ENCODE results near the gene SPSB1. TPM values are rescaled to one million over a fixed set of nuclear protein-coding genes. Genes with fewer than 3 reads are reported as not detected.

The SPSB1 gene
- polyA plus RNA-seq, 1 donor (not counting 4 experiments of a cell fraction or from before 2014, with no cell fraction given), result 19.8 TPM

- Histone ChIP-seq H3K27ac (ENCODE audit: control insufficient read depth, insufficient read depth, low read length) (no peak overlapping the region), H3K4me1 (ENCODE audit: control insufficient read depth, extremely low read depth, insufficient read depth, low read length) (peaks cover 15% of the 10 kb centered on the region), H3K9me1 (ENCODE audit: control insufficient read depth, extremely low read depth, insufficient read depth, low read length) (no peaks in the 10 kb centered on the region), H3K4me3 (ENCODE audit: control insufficient read depth in 2 of 3, extremely low read depth in 1 of 3, insufficient read depth in 2 of 3, low read depth in 1 of 3, low read length in 3 of 3) (no peak overlapping the region), H3K27me3 (ENCODE audit: control insufficient read depth, extremely low read depth, insufficient read depth, low read length) (peaks cover 19% of the 10 kb centered on the region), H2AFZ (ENCODE audit: control insufficient read depth, low read length) (no peak overlapping the region), H3K36me3 (ENCODE audit: control insufficient read depth in 2 of 2, extremely low read depth in 1 of 2, insufficient read depth in 2 of 2, low read length in 2 of 2) (no peaks in the 10 kb centered on the region), H4K20me1 (ENCODE audit: control insufficient read depth, extremely low read depth, insufficient read depth, low read length) (no peaks in the 10 kb centered on the region), H3K79me2 (ENCODE audit: control insufficient read depth, insufficient read depth, low read length) (no peaks in the 10 kb centered on the region), H3K4me2 (ENCODE audit: control insufficient read depth, extremely low read depth, insufficient read depth, low read depth, low read length) (no peak overlapping the region), H3K9me3 (ENCODE audit: control insufficient read depth, low read depth, low read length) (no peaks in the 10 kb centered on the region), H3K9ac (ENCODE audit: control insufficient read depth, extremely low read depth, insufficient read depth, low read length) (no peak overlapping the region)
- no peak for DNase-seq (ENCODE audit: low read depth, low spot score)
- FAIRE-seq, result no peak
- dilution Hi-C loops (cut with MboI; ENCODE audit: extremely low pct_ligation_motif_present, low sequenced_read_pairs), result no loop called here
- TF ChIP-seq EZH2 (IDR thresholded peaks at IDR 0.05; ENCODE audit: low read length) (no peak), CTCF (optimal IDR thresholded peaks at IDR 0.05 in 1 of 3, IDR thresholded peaks at IDR 0.05 in 1 of 3, conservative IDR thresholded peaks at IDR 0.05 in 1 of 3; ENCODE audit: extremely low read depth in 1 of 3, insufficient read depth in 2 of 3, low read length in 3 of 3) (no peak)
These were observed 41.2 kb upstream of the SPSB1 start for GRCh38 chr1:9251501-9251900.

GRCh38 chr1:9253004-9253403 is 39.7 kb upstream of the SPSB1 start:
- H3K9me1 ChIP-seq (ENCODE audit: control insufficient read depth, extremely low read depth, insufficient read depth, low read length), result no peaks in the 10 kb centered on the region
- no peak overlapping the region for H3K4me2 ChIP-seq (ENCODE audit: control insufficient read depth, extremely low read depth, insufficient read depth, low read depth, low read length)
- H3K27me3 ChIP-seq (ENCODE audit: control insufficient read depth, extremely low read depth, insufficient read depth, low read length), result peaks cover 6% of the 10 kb centered on the region
- DNase-seq (ENCODE audit: low read depth, low spot score), result no peak
- H3K9ac ChIP-seq (ENCODE audit: control insufficient read depth, extremely low read depth, insufficient read depth, low read length), result no peak overlapping the region
- no peaks in the 10 kb centered on the region for H4K20me1 ChIP-seq (ENCODE audit: control insufficient read depth, extremely low read depth, insufficient read depth, low read length)
- no peak overlapping the region for H2AFZ ChIP-seq (ENCODE audit: control insufficient read depth, low read length)
- H3K9me3 ChIP-seq (ENCODE audit: control insufficient read depth, low read depth, low read length), result peaks cover under 1% of the 10 kb centered on the region
- no peaks in the 10 kb centered on the region for H3K79me2 ChIP-seq (ENCODE audit: control insufficient read depth, insufficient read depth, low read length)
- TF ChIP-seq CTCF (optimal IDR thresholded peaks at IDR 0.05 in 1 of 3, IDR thresholded peaks at IDR 0.05 in 1 of 3, conservative IDR thresholded peaks at IDR 0.05 in 1 of 3; ENCODE audit: extremely low read depth in 1 of 3, insufficient read depth in 2 of 3, low read length in 3 of 3) (no peak), EZH2 (IDR thresholded peaks at IDR 0.05; ENCODE audit: low read length) (no peak)
- FAIRE-seq, result no peak
- no peaks in the 10 kb centered on the region for H3K36me3 ChIP-seq (ENCODE audit: control insufficient read depth in 2 of 2, extremely low read depth in 1 of 2, insufficient read depth in 2 of 2, low read length in 2 of 2)
- H3K27ac ChIP-seq (ENCODE audit: control insufficient read depth, insufficient read depth, low read length), result no peak overlapping the region
- peaks cover 7% of the 10 kb centered on the region for H3K4me1 ChIP-seq (ENCODE audit: control insufficient read depth, extremely low read depth, insufficient read depth, low read length)
- dilution Hi-C loops (cut with MboI; ENCODE audit: extremely low pct_ligation_motif_present, low sequenced_read_pairs), result no loop called here
- no peak overlapping the region for H3K4me3 ChIP-seq (ENCODE audit: control insufficient read depth in 2 of 3, extremely low read depth in 1 of 3, insufficient read depth in 2 of 3, low read depth in 1 of 3, low read length in 3 of 3)

Data from keratinocyte (primary cell).